22Rv1 (cell line): Measurements from ENCODE around the gene RPTOR.

Experiments used
- H3K27ac ChIP-seq: fragments of 450-650 bp; 2 replicates; pipeline ENCODE4 v1.5.1; 2017
- CTCF ChIP-seq: fragments of 450-650 bp; IDR thresholded peaks from 2 replicates; pipeline ENCODE4 v1.5.1; 2017; ENCODE audit warnings: mild to moderate bottlenecking
- ZFX ChIP-seq: fragments of 450-650 bp; IDR thresholded peaks from 2 replicates; pipeline ENCODE4 v1.6.1; 2017; ENCODE audit warnings: antibody characterized with exemption, borderline replicate concordance

RPTOR gene

GRCh38 chr17:80647746-80648145 lies 103.1 kb downstream of the RPTOR start:
- no peak overlapping the region for H3K27ac ChIP-seq
- TF ChIP-seq CTCF (no peak), ZFX (no peak)

GRCh38 chr17:80649200-80649644 lies 104.6 kb downstream of the RPTOR start:
- TF ChIP-seq CTCF: no peak
- no peak overlapping the region for H3K27ac ChIP-seq

GRCh38 chr17:80649672-80650330 lies 105.2 kb downstream of the RPTOR start:
- H3K27ac ChIP-seq: no peak overlapping the region

GRCh38 chr17:80650331-80650672 lies 105.7 kb downstream of the RPTOR start:
- TF ChIP-seq CTCF (peak; percentile 30; the same call in 1 of the 2 replicates), ZFX (no peak)
- H3K27ac ChIP-seq: no peak overlapping the region

More at GRCh38 chr17:80649672-80650330, 105.2 kb downstream of the RPTOR start:
- TF ChIP-seq ZFX (no peak), CTCF (peak; percentile 74)

- TF ChIP-seq CTCF: no peak
- no peak overlapping the region for H3K27ac ChIP-seq
Observed at GRCh38 chr17:80650751-80651518, 106.3 kb downstream of the RPTOR start.

- no peak for TF ChIP-seq ZFX
- no peak for TF ChIP-seq CTCF
- no peak overlapping the region for H3K27ac ChIP-seq
Observed at GRCh38 chr17:80652756-80653330, 108.2 kb downstream of the RPTOR start.

GRCh38 chr17:80653856-80654255 lies 109.2 kb downstream of the RPTOR start:
- H3K27ac ChIP-seq: no peak overlapping the region
- TF ChIP-seq CTCF (no peak), ZFX (no peak)
